Tongue (tissue), 2 donors: ENCODE measurements around the gene LTO1. TPM values are rescaled to one million over a fixed set of nuclear protein-coding genes. Genes with fewer than 3 reads are reported as not detected.

Source experiments
- DNase-seq: peaks from one replicate; pipeline ENCODE4 v3.0.0-alpha.2; 2015
- total RNA-seq: library from RNA; depleted of rRNA; stranded (reverse); fragments of >200 nt; gene quantifications from one replicate; pipeline ENCODE4 v1.2.3, GENCODE V29; 2014

Gene LTO1
- total RNA-seq, 1 donor from 2014 or later = 11.5 TPM

DNA sequence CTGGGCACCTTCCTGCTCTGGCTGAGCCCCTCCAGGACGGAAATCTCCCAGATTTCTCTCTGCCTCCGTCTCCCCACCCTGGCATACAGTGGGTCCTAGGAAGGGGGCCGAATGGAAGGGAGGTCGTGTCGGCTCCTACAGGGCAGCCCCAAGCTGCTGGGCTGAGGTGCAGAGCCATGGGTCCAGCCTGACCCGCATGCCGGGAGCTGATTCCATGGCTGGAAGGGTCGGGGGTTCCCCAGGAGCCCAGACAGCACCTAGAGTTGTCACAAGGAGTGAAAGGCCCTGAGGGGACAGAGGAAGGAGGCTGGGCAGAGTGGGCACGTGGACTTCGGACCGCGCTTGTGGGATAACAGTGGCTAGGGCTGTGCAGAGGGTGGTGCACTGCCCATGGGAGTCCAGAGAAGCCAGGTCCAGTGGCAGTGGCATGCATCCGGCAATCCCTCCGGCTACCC lies 17.7 kb downstream of the LTO1 start:
- DNase-seq = no peak

DNA sequence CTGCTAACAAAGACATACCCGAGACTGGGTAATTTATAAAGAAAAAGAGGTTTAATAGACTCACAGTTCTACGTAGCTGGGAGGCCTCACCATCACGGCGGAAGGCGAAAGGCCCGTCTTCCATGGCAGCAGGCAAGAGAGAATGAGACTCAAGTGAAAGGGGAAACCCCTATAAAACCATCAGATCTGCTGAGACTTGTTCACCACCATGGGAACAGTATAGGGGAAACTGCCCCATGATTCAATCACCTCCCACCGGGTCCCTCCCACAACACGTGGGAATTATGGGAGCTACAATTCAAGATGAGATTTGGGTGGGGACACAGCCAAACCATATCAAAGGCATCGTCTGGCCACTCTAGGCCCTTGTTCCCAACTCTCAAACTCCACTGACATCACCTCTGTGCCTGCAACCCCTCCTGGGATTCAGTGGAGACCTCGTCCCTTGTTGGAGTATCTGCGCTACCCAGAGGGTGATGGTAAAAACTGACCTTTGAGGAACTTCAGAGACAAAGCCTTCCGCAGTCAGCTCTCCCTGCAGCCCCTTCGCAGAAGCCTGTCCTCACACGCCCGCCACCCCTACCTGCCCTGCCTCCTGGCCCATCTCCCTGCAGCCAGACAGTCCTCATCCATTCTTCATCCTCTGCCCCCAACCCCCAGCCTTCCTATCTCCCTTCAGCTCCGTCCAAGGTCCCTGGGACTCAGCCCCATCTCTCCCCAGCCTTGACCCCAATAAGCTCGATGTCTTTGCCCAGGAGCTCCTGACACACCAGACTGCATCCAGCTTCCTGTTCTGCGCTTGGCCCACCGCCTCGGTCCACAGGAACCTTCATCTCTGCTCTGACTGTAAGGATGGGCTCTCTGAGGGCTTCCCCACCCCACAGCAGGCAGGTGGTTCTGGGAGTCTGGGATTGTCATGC lies 18.4 kb downstream of the LTO1 start:
- no peak for DNase-seq

DNA sequence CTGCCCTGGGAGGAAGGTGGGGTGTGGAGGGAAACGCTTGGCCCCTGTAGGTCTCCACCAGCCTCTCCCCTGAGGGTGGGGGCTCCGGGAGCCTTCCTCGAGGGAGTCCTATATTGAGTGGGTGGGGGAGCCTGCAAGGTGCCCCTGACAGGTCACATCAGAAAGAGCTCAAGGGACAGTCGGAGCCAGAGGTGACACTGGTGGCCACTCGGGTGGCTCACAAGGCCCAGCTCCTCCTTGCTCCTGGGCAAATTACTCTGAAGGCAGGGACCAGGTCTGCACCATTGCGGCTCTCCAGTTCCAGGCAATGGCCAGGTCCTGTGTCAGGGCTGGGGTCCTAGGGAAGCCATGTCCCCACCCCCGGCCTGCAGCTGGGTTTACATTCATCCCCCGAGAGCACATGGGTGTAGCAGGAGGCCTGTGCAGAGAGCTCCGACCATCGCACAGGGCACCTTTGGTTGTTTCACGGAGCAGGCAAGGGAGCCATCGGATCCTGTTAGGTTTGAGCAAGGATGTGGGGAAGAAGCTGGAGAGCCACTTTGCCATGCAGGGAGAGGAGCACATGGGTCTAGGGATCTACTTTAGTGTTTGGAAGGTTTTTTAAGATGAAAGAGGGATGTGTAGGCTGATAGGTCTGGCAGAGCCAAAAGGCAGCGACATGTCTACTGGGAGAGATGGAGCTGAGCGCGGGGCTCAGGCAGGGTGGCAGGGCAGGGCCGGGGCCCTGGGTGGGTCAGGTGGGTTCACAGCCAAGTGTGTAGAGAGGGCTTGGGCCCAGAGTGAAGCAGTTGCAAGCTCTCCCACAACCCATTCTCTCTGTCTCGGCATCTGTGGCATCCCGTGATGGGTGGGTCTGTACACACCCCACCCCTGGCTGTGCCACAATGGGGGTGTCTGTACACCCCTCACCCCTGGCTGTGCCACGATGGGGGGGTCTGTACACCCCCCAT lies 19.4 kb downstream of the LTO1 start:
- DNase-seq = no peak

GRCh38 chr11:69654660-69655478 lies 20.3 kb downstream of the LTO1 start:
- DNase-seq = no peak

- no peak for DNase-seq
Observed at GRCh38 chr11:69654001-69654659, 21.0 kb downstream of the LTO1 start.

- DNase-seq = no peak
Observed at GRCh38 chr11:69653406-69653960, 21.7 kb downstream of the LTO1 start.

GRCh38 chr11:69652999-69653398 lies 22.2 kb downstream of the LTO1 start:
- DNase-seq = no peak

DNA sequence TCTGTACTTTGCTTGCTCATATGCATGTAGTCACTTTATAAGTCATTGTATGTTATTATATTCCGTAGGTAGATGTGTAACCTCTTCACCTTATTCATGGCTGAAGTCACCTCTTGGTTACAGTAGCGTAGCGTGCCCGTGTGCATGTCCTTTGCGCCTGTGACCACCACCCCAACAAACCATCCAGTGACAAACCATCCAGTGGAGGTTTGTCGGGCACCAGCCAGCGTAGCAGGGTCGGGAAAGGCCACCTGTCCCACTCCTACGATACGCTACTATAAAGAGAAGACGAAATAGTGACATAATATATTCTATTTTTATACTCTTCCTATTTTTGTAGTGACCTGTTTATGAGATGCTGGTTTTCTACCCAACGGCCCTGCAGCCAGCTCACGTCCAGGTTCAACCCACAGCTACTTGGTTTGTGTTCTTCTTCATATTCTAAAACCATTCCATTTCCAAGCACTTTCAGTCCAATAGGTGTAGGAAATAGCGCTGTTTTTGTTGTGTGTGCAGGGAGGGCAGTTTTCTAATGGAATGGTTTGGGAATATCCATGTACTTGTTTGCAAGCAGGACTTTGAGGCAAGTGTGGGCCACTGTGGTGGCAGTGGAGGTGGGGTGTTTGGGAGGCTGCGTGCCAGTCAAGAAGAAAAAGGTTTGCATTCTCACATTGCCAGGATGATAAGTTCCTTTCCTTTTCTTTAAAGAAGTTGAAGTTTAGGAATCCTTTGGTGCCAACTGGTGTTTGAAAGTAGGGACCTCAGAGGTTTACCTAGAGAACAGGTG lies 23.1 kb downstream of the LTO1 start:
- DNase-seq = no peak

DNA sequence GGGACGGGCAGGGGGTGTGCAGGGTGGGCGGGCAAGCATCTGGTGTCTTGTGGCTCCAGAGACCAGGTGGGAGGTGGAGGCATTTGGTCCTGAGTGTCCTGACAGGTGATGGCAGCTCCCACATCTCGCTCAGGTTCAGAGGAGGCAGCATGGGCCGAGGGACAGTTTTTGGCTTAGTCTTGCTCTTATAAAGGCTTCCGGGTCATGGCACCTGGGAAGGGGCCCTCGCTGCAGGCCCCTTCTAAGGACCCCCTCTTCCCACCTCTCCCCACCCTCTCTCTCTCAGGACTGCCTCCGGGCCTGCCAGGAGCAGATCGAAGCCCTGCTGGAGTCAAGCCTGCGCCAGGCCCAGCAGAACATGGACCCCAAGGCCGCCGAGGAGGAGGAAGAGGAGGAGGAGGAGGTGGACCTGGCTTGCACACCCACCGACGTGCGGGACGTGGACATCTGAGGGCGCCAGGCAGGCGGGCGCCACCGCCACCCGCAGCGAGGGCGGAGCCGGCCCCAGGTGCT lies 24.3 kb downstream of the LTO1 start:
- DNase-seq = no peak

DNA sequence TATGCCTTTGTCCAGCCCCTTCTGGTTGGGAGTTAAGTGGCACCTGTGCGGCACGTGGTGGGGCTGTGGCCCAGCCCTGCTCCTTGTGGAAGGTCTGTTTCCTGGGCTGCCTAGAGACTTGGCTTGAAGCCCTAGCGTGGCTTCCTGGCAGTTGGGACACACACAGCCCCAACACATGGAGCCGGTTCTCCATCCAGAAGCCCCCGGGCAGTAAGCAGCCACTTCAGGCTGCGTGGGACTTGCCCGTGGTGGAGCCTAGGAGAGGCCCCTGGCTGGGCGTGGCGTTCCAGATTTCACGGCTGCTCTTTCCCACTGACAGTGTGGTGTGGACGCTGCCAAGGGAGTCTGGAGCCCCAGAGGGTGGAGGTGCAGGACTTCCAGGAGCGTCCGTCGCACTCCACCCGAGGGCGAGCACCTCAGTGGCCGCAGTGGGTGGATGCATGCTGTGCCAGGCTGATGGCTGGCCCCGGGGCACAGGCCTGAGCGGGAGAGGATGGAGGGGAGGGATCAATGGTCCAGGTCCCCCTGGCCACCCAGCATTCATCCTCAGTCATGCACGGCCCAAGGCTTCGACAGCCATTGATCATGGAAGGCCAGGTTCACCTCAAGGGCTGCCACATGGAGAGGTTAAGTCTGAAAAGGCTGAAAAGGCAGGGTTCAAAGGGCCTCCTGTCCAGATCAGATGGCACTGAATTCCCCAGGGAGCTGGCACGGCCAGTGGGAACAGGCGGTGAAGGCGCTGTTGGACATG lies 24.9 kb downstream of the LTO1 start:
- no peak for DNase-seq

DNA sequence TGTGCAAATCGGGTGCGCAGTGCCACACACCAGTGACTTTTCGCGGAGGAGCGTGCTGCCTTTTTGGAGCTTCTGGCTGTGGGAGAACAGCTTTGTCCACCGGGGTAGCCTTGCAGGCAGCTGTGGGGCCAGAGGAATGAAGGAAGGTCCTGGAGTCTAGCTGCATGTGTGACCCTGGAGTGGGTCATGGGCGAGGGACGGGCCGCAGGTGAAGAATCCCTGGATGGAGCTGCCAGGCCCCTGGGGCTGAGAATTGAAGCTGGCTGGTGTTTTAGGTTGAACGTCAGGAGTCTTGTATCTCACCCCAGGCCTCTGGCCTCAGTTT lies 25.6 kb downstream of the LTO1 start:
- no peak for DNase-seq

- no peak for DNase-seq
Observed at GRCh38 chr11:69648679-69649575, 26.2 kb downstream of the LTO1 start.

DNA sequence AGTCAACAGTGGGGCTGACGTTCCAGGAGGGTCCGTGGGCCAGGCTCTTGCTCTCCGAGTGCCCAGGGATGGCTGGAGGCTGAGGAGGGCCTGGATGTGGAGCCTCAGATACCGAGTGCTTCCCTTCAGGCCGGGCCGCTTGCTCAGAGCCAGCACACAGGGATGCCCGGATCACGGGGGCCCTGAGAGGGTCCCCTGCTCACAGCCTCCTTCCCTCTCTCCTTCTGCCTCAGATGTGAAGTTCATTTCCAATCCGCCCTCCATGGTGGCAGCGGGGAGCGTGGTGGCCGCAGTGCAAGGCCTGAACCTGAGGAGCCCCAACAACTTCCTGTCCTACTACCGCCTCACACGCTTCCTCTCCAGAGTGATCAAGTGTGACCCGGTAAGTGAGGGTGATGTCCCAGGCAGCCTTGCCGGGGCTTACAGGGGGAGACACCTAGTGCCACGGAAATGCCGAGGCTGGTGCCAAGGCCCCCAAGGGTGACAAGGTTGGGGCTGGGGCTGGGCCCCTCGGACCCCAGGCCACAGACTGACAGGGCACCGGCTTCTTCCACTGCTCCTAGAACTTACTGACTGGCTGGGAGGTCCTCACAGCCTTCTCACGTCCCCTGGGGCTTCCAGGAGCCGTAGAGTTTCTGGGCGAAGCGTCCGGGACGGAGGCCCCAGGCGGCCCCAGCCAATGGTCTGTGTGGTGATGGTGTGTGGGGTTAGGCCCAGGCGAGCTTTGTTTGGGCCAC lies 27.2 kb downstream of the LTO1 start:
- DNase-seq = no peak

DNA sequence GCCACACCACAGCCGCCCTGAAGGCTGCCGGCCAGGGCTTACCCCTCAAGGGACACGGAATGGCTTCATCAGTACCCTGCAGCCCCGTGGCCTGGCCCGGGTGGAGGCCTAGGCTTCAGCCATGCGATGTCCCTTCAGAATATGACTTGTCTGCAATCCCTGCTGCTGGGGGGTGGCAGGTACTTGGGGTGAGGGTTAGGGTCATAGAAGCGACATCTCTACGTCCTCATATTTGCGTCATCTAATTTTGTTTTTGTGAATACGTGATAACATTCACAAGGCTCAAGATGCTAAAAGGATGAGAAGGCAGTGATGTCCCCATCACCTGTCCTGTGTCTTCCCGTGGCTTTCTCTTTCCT lies 27.8 kb downstream of the LTO1 start:
- DNase-seq = no peak

GRCh38 chr11:69646493-69647389 lies 28.4 kb downstream of the LTO1 start:
- DNase-seq = no peak

DNA sequence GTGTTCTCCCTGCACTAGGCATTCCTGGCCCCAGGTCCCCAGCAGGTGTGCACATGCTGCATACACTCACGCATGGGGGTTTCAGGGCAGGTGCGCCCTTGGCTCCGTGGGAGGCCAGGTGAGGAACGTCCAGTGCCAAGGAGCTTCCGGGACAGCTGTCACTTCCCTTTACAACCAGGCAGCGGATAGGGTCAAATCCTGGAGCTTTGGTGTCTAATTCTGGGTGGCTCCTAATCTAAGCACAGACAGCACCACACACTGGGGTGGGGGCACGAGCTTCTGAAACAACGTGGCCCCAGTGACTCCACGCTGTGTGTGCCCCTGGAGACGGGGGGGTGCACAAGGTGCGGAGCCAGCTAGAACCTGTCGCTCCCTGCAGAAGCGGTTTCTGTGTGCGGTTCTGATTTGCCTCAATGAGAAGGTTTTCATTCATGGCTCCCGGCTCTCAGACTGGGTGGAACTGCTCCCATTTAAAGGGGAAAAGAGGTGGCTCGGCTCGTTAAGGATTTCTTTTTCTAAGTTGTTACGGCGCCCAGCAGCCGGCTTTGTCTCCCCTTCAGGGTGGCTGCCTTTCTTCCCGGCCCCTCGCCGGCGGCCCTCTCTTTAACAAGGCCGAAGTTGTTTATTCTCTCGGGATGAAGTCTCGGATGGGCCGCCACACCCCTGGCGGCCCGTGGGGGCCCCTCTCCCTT lies 29.2 kb downstream of the LTO1 start:
- no peak for DNase-seq
